ENCODE measurements around the gene ZNF205. TPM values are rescaled to one million over a fixed set of nuclear protein-coding genes. Genes with fewer than 3 reads are reported as not detected.

Gene ZNF205
- total RNA-seq, 4 donors from 2014 or later: 10.6 to 25.0 (median 17.1) TPM

GRCh38 chr16:3115003-3115402 lies 2.6 kb downstream of the ZNF205 start:
- H3K36me3 ChIP-seq: peaks cover 8 to 57% (median 48%) of the 10 kb centered on the region in 4 donors
- TF ChIP-seq POLR2AphosphoS5 (IDR thresholded peaks at IDR 0.05): no peak
- no peak for TF ChIP-seq POLR2A (IDR thresholded peaks at IDR 0.05; ENCODE audit: low read depth)
- TF ChIP-seq EP300 (IDR thresholded peaks at IDR 0.05): no peak
- TF ChIP-seq CTCF (IDR thresholded peaks at IDR 0.05): no peak
- intact Hi-C loops (cut with DNase I): no loop called here

GRCh38 chr16:3115561-3115960 lies 3.2 kb downstream of the ZNF205 start:
- Histone ChIP-seq H3K4me3 (no peak overlapping the region), H3K4me1 (peaks cover 26 to 43% (median 33%) of the 10 kb centered on the region in 4 donors), H3K36me3 (peaks cover 11 to 62% (median 53%) of the 10 kb centered on the region in 4 donors), H3K27ac (replicated peaks in 1 of 4) (no peak overlapping the region), H3K27me3 (no peaks in the 10 kb centered on the region), H3K9me3 (no peaks in the 10 kb centered on the region)
- no peak for DNase-seq (ENCODE audit: extremely low spot score)
- 68% methylated on average over 5 of the region's 14 CpGs for WGBS
- intact Hi-C loops (cut with DNase I): no loop called here
- TF ChIP-seq POLR2AphosphoS5 (IDR thresholded peaks at IDR 0.05): no peak
- no peak for TF ChIP-seq POLR2A (IDR thresholded peaks at IDR 0.05; ENCODE audit: low read depth)
- no peak for TF ChIP-seq EP300 (IDR thresholded peaks at IDR 0.05)
- TF ChIP-seq CTCF (IDR thresholded peaks at IDR 0.05): no peak

More at GRCh38 chr16:3115003-3115402, 2.6 kb downstream of the ZNF205 start:
- peaks cover 26 to 43% (median 33%) of the 10 kb centered on the region in 4 donors for H3K4me1 ChIP-seq
- 90% methylated on average over 12 of the region's 12 CpGs for WGBS
- no peaks in the 10 kb centered on the region for H3K27me3 ChIP-seq
- no peak for DNase-seq (ENCODE audit: extremely low spot score)
- H3K9me3 ChIP-seq: no peaks in the 10 kb centered on the region
- H3K27ac ChIP-seq (replicated peaks in 1 of 4): no peak overlapping the region
- H3K4me3 ChIP-seq: no peak overlapping the region

- no peaks in the 10 kb centered on the region for H3K9me3 ChIP-seq
- intact Hi-C loops (cut with DNase I): no loop called here
- no peak overlapping the region for H3K4me3 ChIP-seq
- DNase-seq (ENCODE audit: extremely low spot score): no peak
- H3K27me3 ChIP-seq: no peaks in the 10 kb centered on the region
- no peak overlapping the region for H3K27ac ChIP-seq (replicated peaks in 1 of 4)
- H3K4me1 ChIP-seq: peaks cover 13 to 30% (median 18%) of the 10 kb centered on the region in 4 donors
- TF ChIP-seq POLR2AphosphoS5 (IDR thresholded peaks at IDR 0.05) (no peak), POLR2A (IDR thresholded peaks at IDR 0.05; ENCODE audit: low read depth) (no peak), CTCF (IDR thresholded peaks at IDR 0.05) (no peak), EP300 (IDR thresholded peaks at IDR 0.05) (no peak)
- 88% methylated on average over 16 of the region's 16 CpGs for WGBS
- H3K36me3 ChIP-seq: peaks cover 11 to 69% (median 59%) of the 10 kb centered on the region in 4 donors
Measured at GRCh38 chr16:3118204-3118790, 5.9 kb downstream of the ZNF205 start.

- 95% methylated on average over 18 of the region's 20 CpGs for WGBS
- H3K4me1 ChIP-seq: peaks cover 13 to 30% (median 18%) of the 10 kb centered on the region in 4 donors
- no peak for DNase-seq (ENCODE audit: extremely low spot score)
- intact Hi-C loops (cut with DNase I): no loop called here
- H3K27me3 ChIP-seq: no peaks in the 10 kb centered on the region
- peaks cover 11 to 69% (median 59%) of the 10 kb centered on the region in 4 donors for H3K36me3 ChIP-seq
- no peak overlapping the region for H3K27ac ChIP-seq (replicated peaks in 1 of 4)
- H3K4me3 ChIP-seq: no peak overlapping the region
- TF ChIP-seq POLR2AphosphoS5 (IDR thresholded peaks at IDR 0.05): no peak
- H3K9me3 ChIP-seq: no peaks in the 10 kb centered on the region
Measured at GRCh38 chr16:3118846-3119245, 6.5 kb downstream of the ZNF205 start.

GRCh38 chr16:3119286-3119685 lies 6.9 kb downstream of the ZNF205 start:
- no peak for DNase-seq (ENCODE audit: extremely low spot score)
- TF ChIP-seq POLR2AphosphoS5 (IDR thresholded peaks at IDR 0.05) (no peak), CTCF (IDR thresholded peaks at IDR 0.05) (no peak), POLR2A (IDR thresholded peaks at IDR 0.05; ENCODE audit: low read depth) (no peak), EP300 (IDR thresholded peaks at IDR 0.05) (no peak)
- H3K27me3 ChIP-seq: no peaks in the 10 kb centered on the region
- 94% methylated on average over 25 of the region's 33 CpGs for WGBS
- H3K9me3 ChIP-seq: no peaks in the 10 kb centered on the region
- no peak overlapping the region for H3K4me3 ChIP-seq
- H3K27ac ChIP-seq (replicated peaks in 1 of 4): no peak overlapping the region
- peaks cover 11 to 68% (median 59%) of the 10 kb centered on the region in 4 donors for H3K36me3 ChIP-seq
- peaks cover 11 to 28% (median 15%) of the 10 kb centered on the region in 4 donors for H3K4me1 ChIP-seq
- intact Hi-C loops (cut with DNase I): no loop called here
